Activated CD4-positive, alpha-beta memory T cell treated with anti-CD3 and anti-CD28 coated beads, Interleukin-2, amount 10 ng/mL, durations not matched to agents 7 days and 5 days (primary cell): Measurements from ENCODE around the gene NCAPG2. TPM values are rescaled to one million over a fixed set of nuclear protein-coding genes. Genes with fewer than 3 reads are reported as not detected.
A peak's percentile ranks its signal among the peaks of the same experiment; 100 is the strongest.
"Not testable (repeated sequence)": the region's sequence is repeated elsewhere in the genome, so short reads cannot be mapped to it uniquely, and the experiment has no call there.

Experiments used
- CTCF ChIA-PET: fragments of 350-600 bp; sonication (Branson Sonifier 250); formaldehyde crosslinking; loops from one replicate; lab custom pipeline; 2021; ENCODE audit warnings: antibody characterized with exemption, inconsistent platforms; lab: Charles Lee
- POLR2A ChIA-PET: fragments of 350-600 bp; sonication (Branson Sonifier 250); formaldehyde crosslinking; loops from one replicate; lab custom pipeline; 2021; ENCODE audit warnings: antibody characterized with exemption; lab: Charles Lee
- DNase-seq: peaks from one replicate; pipeline ENCODE4 v3.0.0-alpha.2; 2020
- H3K27ac Mint-ChIP-seq: one replicate; pipeline ENCODE4 v1.8.0; 2021; ENCODE audit warnings: mild to moderate bottlenecking, mixed read lengths
- H3K27me3 Mint-ChIP-seq: one replicate; pipeline ENCODE4 v1.8.0; 2021; ENCODE audit warnings: mixed read lengths
- H3K36me3 Mint-ChIP-seq: one replicate; pipeline ENCODE4 v1.8.0; 2021; ENCODE audit warnings: low read depth, mixed read lengths
- H3K4me1 Mint-ChIP-seq: one replicate; pipeline ENCODE4 v1.8.0; 2021; ENCODE audit warnings: mixed read lengths
- H3K4me3 Mint-ChIP-seq: one replicate; pipeline ENCODE4 v1.8.0; 2021; ENCODE audit warnings: mild to moderate bottlenecking, mixed read lengths
- H3K9me3 Mint-ChIP-seq: one replicate; pipeline ENCODE4 v1.8.0; 2021; ENCODE audit warnings: mixed read lengths
- total RNA-seq, 2 experiments: library from RNA; stranded (reverse); gene quantifications; one replicate each; pipeline ENCODE4 v1.2.3, GENCODE V29; 2021

The NCAPG2 gene
- total RNA-seq, 2 experiments from 2014 or later = 151 TPM

GRCh38 chr7:158682456-158682855, 22.1 kb downstream of the NCAPG2 start:
- Mint-ChIP-seq H3K4me3 (no peak overlapping the region), H3K9me3 (no peaks in the 10 kb centered on the region), H3K36me3 (peaks cover 71% of the 10 kb centered on the region), H3K27ac (no peak overlapping the region), H3K4me1 (peaks cover 5% of the 10 kb centered on the region), H3K27me3 (no peaks in the 10 kb centered on the region)
- DNase-seq = no peak
- CTCF ChIA-PET = no interaction called here
- POLR2A ChIA-PET = no interaction called here

- POLR2A ChIA-PET = interaction anchor here (1.0 to 2.1 kb wide), 5 partner anchors 15 to 34 kb away, joined by 3 to 5 read pairs (median 3); no protein-coding TSS in a partner anchor
- no peak for DNase-seq
- CTCF ChIA-PET = interaction anchor here (1.4 kb wide), 1 partner anchor 9 kb away, joined by 3 read pairs; no protein-coding TSS in a partner anchor
Observed at GRCh38 chr7:158680754-158681153, 23.9 kb downstream of the NCAPG2 start.

GRCh38 chr7:158676906-158677305, 27.7 kb downstream of the NCAPG2 start:
- Mint-ChIP-seq H3K9me3 (no peaks in the 10 kb centered on the region), H3K27ac (peak overlapping the region; percentile 3), H3K4me3 (no peak overlapping the region), H3K27me3 (no peaks in the 10 kb centered on the region), H3K36me3 (peaks cover 73% of the 10 kb centered on the region), H3K4me1 (peaks cover 20% of the 10 kb centered on the region)
- ChIA-PET CTCF (no interaction called here), POLR2A (no interaction called here)
- no peak for DNase-seq

More at GRCh38 chr7:158680754-158681153, 23.9 kb downstream of the NCAPG2 start:
- H3K36me3 Mint-ChIP-seq = peaks cover 71% of the 10 kb centered on the region
- no peaks in the 10 kb centered on the region for H3K9me3 Mint-ChIP-seq
- no peak overlapping the region for H3K4me3 Mint-ChIP-seq
- peaks cover 13% of the 10 kb centered on the region for H3K4me1 Mint-ChIP-seq
- H3K27ac Mint-ChIP-seq = no peak overlapping the region
- H3K27me3 Mint-ChIP-seq = no peaks in the 10 kb centered on the region

- CTCF ChIA-PET = interaction anchor here (1.0 kb wide), 1 partner anchor 29 kb away, joined by 3 read pairs; no protein-coding TSS in a partner anchor
- POLR2A ChIA-PET = interaction anchor here (0.7 kb wide), 1 partner anchor 51 kb away, joined by 3 read pairs; no protein-coding TSS in a partner anchor
- no peak overlapping the region for H3K4me3 Mint-ChIP-seq
- no peaks in the 10 kb centered on the region for H3K27me3 Mint-ChIP-seq
- no peak for DNase-seq
- H3K36me3 Mint-ChIP-seq = peaks cover 78% of the 10 kb centered on the region
- no peaks in the 10 kb centered on the region for H3K9me3 Mint-ChIP-seq
- H3K27ac Mint-ChIP-seq = no peak overlapping the region
- peaks cover 20% of the 10 kb centered on the region for H3K4me1 Mint-ChIP-seq
Observed at GRCh38 chr7:158676171-158676840, 28.3 kb downstream of the NCAPG2 start.

- DNase-seq = no peak
- H3K27ac Mint-ChIP-seq = peak overlapping the region; percentile 45
- H3K36me3 Mint-ChIP-seq = peaks cover 73% of the 10 kb centered on the region
- ChIA-PET POLR2A (no interaction called here), CTCF (no interaction called here)
- H3K4me3 Mint-ChIP-seq = no peak overlapping the region
- no peaks in the 10 kb centered on the region for H3K27me3 Mint-ChIP-seq
- no peaks in the 10 kb centered on the region for H3K9me3 Mint-ChIP-seq
- H3K4me1 Mint-ChIP-seq = peaks cover 27% of the 10 kb centered on the region
Observed at GRCh38 chr7:158672975-158673374, 31.6 kb downstream of the NCAPG2 start.

DNA sequence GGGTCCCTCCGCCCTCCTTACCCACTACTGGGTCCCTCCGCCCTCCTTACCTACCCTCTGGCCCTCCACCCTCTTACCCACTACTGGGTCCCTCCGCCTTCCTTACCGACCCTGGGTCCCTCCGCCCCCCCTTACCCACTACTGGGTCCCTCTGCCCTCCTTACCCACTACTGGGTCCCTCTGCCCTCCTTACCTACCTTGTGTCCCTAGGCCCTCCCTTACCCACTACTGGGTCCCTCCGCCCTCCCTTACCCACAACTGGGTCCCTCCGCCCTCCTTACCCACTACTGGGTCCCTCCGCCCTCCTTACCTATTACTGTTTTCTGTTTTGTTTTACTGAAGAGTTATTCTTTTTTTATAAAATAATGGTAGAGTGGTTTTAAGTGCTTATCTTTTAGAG, 36.5 kb downstream of the NCAPG2 start:
- Mint-ChIP-seq H3K36me3 (peaks cover 71% of the 10 kb centered on the region), H3K4me1 (peaks cover 30% of the 10 kb centered on the region)
- POLR2A ChIA-PET, H3K9me3 Mint-ChIP-seq, H3K27ac Mint-ChIP-seq, H3K4me3 Mint-ChIP-seq, CTCF ChIA-PET, H3K27me3 Mint-ChIP-seq, DNase-seq: not testable (repeated sequence)

DNA sequence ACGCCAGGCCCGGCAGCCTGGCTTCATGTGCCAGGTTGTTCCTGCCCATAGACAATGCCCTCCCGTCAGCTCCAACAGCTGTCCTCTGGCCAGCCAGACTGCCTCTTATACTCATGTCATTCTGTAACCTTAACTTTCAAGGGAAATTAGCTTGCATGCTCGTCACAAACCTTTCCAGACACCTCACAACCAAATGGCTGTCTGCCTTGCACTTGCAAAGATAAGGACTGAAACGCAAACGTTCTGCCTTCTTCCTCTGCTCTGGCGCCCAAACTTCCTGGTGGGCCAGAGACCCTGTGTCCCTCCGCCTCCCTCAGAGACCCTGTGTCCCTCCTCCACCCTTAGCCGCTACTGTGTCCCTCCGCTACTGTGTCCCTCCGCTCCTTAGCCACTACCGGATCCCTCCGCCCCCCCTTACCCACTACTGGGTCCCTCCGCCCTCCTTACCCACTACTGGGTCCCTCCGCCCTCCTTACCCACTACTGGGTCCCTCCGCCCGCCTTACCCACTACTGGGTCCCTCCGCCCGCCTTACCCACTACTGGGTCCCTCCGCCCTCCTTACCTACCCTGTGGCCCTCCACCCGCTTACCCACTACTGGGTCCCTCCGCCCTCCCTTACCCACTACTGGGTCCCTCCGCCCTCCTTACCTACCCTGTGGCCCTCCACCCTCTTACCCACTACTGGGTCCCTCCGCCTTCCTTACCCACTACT, 37.5 kb downstream of the NCAPG2 start:
- Mint-ChIP-seq H3K36me3 (peaks cover 73% of the 10 kb centered on the region), H3K4me1 (peaks cover 34% of the 10 kb centered on the region), H3K4me3 (peak overlapping the region; percentile 3), H3K27ac (peak overlapping the region; percentile 24)
- H3K9me3 Mint-ChIP-seq, H3K27me3 Mint-ChIP-seq, POLR2A ChIA-PET, CTCF ChIA-PET, DNase-seq: not testable (repeated sequence)

DNA sequence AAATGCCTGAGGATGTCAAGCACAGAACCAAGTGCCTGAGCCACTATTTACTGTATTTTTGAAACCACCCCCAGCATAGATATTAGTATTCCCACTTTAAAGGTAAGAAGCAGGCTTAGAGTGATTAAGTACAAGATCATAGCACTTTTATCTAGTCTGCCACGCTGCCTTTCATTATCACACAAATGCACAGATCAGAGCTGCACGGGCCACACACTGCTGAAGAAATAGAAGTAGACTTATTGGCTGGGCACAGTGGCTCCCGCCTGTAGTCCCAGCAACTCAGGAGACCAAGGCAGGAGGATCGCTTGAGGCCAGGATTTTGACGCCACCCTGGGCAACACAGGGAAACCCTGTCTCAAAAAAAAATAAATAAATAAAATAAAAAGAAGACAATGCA, 38.2 kb downstream of the NCAPG2 start:
- POLR2A ChIA-PET = no interaction called here
- Mint-ChIP-seq H3K36me3 (peaks cover 74% of the 10 kb centered on the region), H3K9me3 (no peaks in the 10 kb centered on the region), H3K4me1 (peaks cover 34% of the 10 kb centered on the region), H3K27ac (peak overlapping the region; percentile 43), H3K27me3 (no peaks in the 10 kb centered on the region), H3K4me3 (peak overlapping the region; percentile 13)
- DNase-seq = no peak
- CTCF ChIA-PET = no interaction called here

- H3K4me3 Mint-ChIP-seq = peak overlapping the region; percentile 11
- ChIA-PET POLR2A (interaction anchor here (0.7 to 1.8 kb wide), 2 partner anchors 14 to 25 kb away, joined by 3 to 6 read pairs; no protein-coding TSS in a partner anchor), CTCF (interaction anchor here (0.6 kb wide), 1 partner anchor 313 kb away, joined by 4 read pairs; no protein-coding TSS in a partner anchor)
- H3K27me3 Mint-ChIP-seq = no peaks in the 10 kb centered on the region
- H3K27ac Mint-ChIP-seq = peak overlapping the region; percentile 28
- no peaks in the 10 kb centered on the region for H3K9me3 Mint-ChIP-seq
- no peak for DNase-seq
- H3K4me1 Mint-ChIP-seq = peaks cover 37% of the 10 kb centered on the region
- H3K36me3 Mint-ChIP-seq = peaks cover 67% of the 10 kb centered on the region
Observed at GRCh38 chr7:158664406-158664805, 40.2 kb downstream of the NCAPG2 start.

DNA sequence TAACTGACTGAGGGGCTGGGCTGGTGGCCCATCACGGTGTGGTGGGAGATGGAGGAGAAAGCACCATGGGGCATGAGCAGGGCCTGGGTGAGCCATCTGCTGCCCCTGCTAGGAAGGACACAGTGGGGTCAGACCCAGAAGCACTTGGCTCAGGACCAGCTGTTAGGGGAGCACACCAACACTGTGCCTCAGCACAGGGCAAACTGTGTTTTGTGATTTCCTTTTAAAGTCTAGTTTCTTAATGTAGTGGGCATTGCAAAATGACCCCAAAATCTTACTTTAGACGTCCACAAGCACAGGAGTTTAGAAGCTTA, 41.2 kb downstream of the NCAPG2 start:
- POLR2A ChIA-PET = interaction anchor here (0.6 to 1.8 kb wide), 3 partner anchors 13 to 41 kb away, joined by 4 to 7 read pairs (median 6); partner anchors contain the start of gene NCAPG2
- CTCF ChIA-PET = interaction anchor here (1.0 kb wide), 1 partner anchor 20 kb away, joined by 3 read pairs; no protein-coding TSS in a partner anchor
- H3K27me3 Mint-ChIP-seq = no peaks in the 10 kb centered on the region
- H3K27ac Mint-ChIP-seq = peak overlapping the region; percentile 86
- no peak for DNase-seq
- peak overlapping the region; percentile 50 for H3K4me3 Mint-ChIP-seq
- H3K36me3 Mint-ChIP-seq = peaks cover 63% of the 10 kb centered on the region
- no peaks in the 10 kb centered on the region for H3K9me3 Mint-ChIP-seq
- peaks cover 32% of the 10 kb centered on the region for H3K4me1 Mint-ChIP-seq

DNA sequence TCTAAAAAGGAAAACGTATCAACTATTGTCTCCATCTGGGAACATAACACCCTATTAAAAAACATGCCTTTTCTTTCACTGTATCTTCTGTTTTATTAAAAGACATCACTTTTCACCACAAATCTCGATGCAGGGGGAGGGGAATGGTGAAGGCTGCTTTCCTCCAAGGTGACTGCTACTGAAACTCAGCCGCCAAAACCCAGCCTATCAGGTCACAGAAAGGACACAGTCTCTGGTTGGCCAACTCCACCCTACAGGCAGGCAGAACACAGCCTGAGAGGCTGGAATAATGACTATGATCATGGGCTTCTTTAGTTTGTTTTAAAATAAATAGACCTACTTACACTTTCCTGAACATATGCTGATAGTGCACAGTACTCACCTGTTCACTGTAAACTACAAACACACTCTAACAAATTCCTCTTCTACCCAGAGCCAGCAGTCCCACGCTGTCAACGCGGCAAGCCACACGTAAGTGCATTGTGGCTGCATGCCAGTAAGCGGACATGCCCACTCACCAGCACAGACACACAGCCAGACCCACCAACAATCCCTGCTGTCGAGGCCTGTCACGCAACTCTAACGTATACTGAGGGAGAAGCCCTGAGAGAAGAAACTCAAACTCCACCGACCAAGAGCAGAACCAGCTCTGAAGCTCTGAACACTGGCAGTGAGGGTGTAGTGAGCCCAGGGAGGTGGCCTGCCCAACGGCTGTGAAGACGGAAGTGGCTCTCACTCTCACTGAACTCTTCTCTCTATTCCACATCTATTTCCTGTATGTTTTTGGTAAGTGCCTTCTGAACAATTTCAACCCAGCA, 41.8 kb downstream of the NCAPG2 start:
- no peaks in the 10 kb centered on the region for H3K9me3 Mint-ChIP-seq
- H3K4me1 Mint-ChIP-seq = peaks cover 37% of the 10 kb centered on the region
- H3K36me3 Mint-ChIP-seq = peaks cover 67% of the 10 kb centered on the region
- ChIA-PET POLR2A (interaction anchor here (0.6 to 1.8 kb wide), 3 partner anchors 12 to 42 kb away, joined by 4 to 7 read pairs (median 6); partner anchors contain the start of gene NCAPG2), CTCF (interaction anchor here (1.0 kb wide), 1 partner anchor 19 kb away, joined by 3 read pairs; no protein-coding TSS in a partner anchor)
- no peaks in the 10 kb centered on the region for H3K27me3 Mint-ChIP-seq
- DNase-seq = peak; percentile 41
- peak overlapping the region; percentile 86 for H3K27ac Mint-ChIP-seq
- H3K4me3 Mint-ChIP-seq = peak overlapping the region; percentile 50

DNA sequence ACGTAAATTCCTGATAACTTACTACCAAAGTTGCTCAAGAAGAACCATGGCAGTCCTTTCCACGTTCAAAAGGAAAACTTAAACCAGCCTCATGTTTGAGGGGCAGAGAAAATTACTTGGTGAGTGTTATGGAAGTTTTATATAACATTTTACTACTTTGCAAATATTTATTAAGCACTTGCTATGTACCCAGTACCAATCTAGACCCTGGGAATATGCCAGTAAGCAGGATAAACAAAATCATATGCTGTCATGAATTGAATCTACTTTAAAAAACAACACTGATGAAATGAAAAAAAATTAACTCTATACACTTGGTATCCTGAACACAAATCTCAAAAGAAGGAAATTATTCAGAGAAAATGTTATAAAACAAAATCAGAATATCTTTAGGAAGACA, 46.1 kb downstream of the NCAPG2 start:
- no peak for DNase-seq
- H3K9me3 Mint-ChIP-seq = no peaks in the 10 kb centered on the region
- H3K36me3 Mint-ChIP-seq = peaks cover 71% of the 10 kb centered on the region
- POLR2A ChIA-PET = no interaction called here
- H3K4me1 Mint-ChIP-seq = peaks cover 46% of the 10 kb centered on the region
- CTCF ChIA-PET = interaction anchor here (1.2 kb wide), 1 partner anchor 11 kb away, joined by 5 read pairs; no protein-coding TSS in a partner anchor
- no peak overlapping the region for H3K27ac Mint-ChIP-seq
- no peaks in the 10 kb centered on the region for H3K27me3 Mint-ChIP-seq
- no peak overlapping the region for H3K4me3 Mint-ChIP-seq
